GM23338 (cell line): ENCODE measurements around the gene TOR3A. TPM values are rescaled to one million over a fixed set of nuclear protein-coding genes. Genes with fewer than 3 reads are reported as not detected.

Experiments
- ATAC-seq: fragments of 200-7000 bp; cut with Tn5 transposase; 3 replicates; pipeline ENCODE4 v1.9.1; 2020
- DNase-seq: peaks from one replicate; pipeline ENCODE4 v3.0.0-alpha.2; 2015; ENCODE audit warnings: low spot score
- H2AFZ ChIP-seq: fragments of 200-600 bp; sonication (generic); 2 replicates; pipeline ENCODE4 v1.8.0; 2016; ENCODE audit warnings: antibody characterized with exemption, mild to moderate bottlenecking, moderate library complexity
- H3F3A ChIP-seq: fragments of 200-600 bp; sonication (generic); replicated peaks from 2 replicates; pipeline ENCODE4 v1.8.0; 2017; ENCODE audit warnings: antibody characterized with exemption, mixed run types, low read depth
- H3K27ac ChIP-seq: fragments of 200-600 bp; sonication (generic); 2 replicates; pipeline ENCODE4 v1.6.1; 2016; ENCODE audit warnings: low read depth
- H3K27me3 ChIP-seq: fragments of 200-600 bp; sonication (generic); 2 replicates; pipeline ENCODE4 v1.8.0; 2016; ENCODE audit warnings: mild to moderate bottlenecking, mixed run types, moderate library complexity; ENCODE audit not compliant: insufficient read depth
- H3K36me3 ChIP-seq: fragments of 200-600 bp; sonication (generic); 2 replicates; pipeline ENCODE4 v1.8.0; 2016; ENCODE audit warnings: mild to moderate bottlenecking; ENCODE audit not compliant: insufficient read depth
- H3K4me1 ChIP-seq: fragments of 200-600 bp; sonication (generic); 2 replicates; pipeline ENCODE4 v1.8.0; 2016; ENCODE audit warnings: mild to moderate bottlenecking, moderate library complexity; ENCODE audit not compliant: insufficient read depth
- H3K4me2 ChIP-seq: fragments of 200-600 bp; sonication (generic); 2 replicates; pipeline ENCODE4 v1.7.1; 2017; ENCODE audit warnings: mixed run types
- H3K4me3 ChIP-seq: fragments of 200-600 bp; sonication (generic); 2 replicates; pipeline ENCODE4 v1.6.1; 2016; ENCODE audit warnings: mixed run types
- H3K79me2 ChIP-seq: fragments of 200-600 bp; sonication (generic); replicated peaks from 2 replicates; pipeline ENCODE4 v1.8.0; 2017; ENCODE audit warnings: mild to moderate bottlenecking; ENCODE audit not compliant: insufficient read depth
- H3K9me2 ChIP-seq: fragments of 200-600 bp; sonication (generic); 2 replicates; pipeline ENCODE4 v1.8.0; 2017; ENCODE audit not compliant: insufficient read depth
- H4K20me1 ChIP-seq: fragments of 200-600 bp; sonication (generic); replicated peaks from 2 replicates; pipeline ENCODE4 v1.8.0; 2017; ENCODE audit warnings: mild to moderate bottlenecking; ENCODE audit not compliant: insufficient read depth
- H3K27ac Mint-ChIP-seq: 2 replicates; pipeline ENCODE4 v1.8.0; 2020; ENCODE audit warnings: inconsistent platforms, mild to moderate bottlenecking, moderate library complexity, mixed read lengths
- H3K27me3 Mint-ChIP-seq: 3 replicates; pipeline ENCODE4 v1.8.0; 2022; ENCODE audit warnings: low read depth, mild to moderate bottlenecking, moderate library complexity, mixed read lengths, inconsistent platforms; ENCODE audit not compliant: insufficient read depth, poor library complexity
- H3K36me3 Mint-ChIP-seq: 3 replicates; pipeline ENCODE4 v1.8.0; 2021; ENCODE audit warnings: low read depth, mild to moderate bottlenecking, inconsistent platforms, moderate library complexity, mixed read lengths
- H3K4me1 Mint-ChIP-seq: 3 replicates; pipeline ENCODE4 v1.8.0; 2020; ENCODE audit warnings: mild to moderate bottlenecking, inconsistent platforms, mixed read lengths
- H3K4me3 Mint-ChIP-seq: 3 replicates; pipeline ENCODE4 v1.8.0; 2021; ENCODE audit warnings: moderate library complexity, mild to moderate bottlenecking, inconsistent platforms, mixed read lengths
- H3K9me3 Mint-ChIP-seq: 3 replicates; pipeline ENCODE4 v1.8.0; 2020; ENCODE audit warnings: moderate library complexity, mild to moderate bottlenecking, inconsistent platforms, mixed read lengths
- REST ChIP-seq: IDR thresholded peaks from one replicate; pipeline ENCODE4 v1.6.1; 2018; ENCODE audit warnings: antibody characterized with exemption; ENCODE audit not compliant: unreplicated experiment
- ZNF462 ChIP-seq: fragments of 250-450 bp; sonication (Bioruptor Pico); IDR thresholded peaks from 2 replicates; pipeline ENCODE4 v1.5.0; 2020; ENCODE audit warnings: mild to moderate bottlenecking, moderate library complexity
- polyA plus RNA-seq: library from polyadenylated mRNA; unstranded; fragments of >200 nt; fragmentation: Nextera tagmentation; extraction: Ambion mirVana; gene quantifications from 2 replicates; pipeline ENCODE4 v1.2.1, GENCODE V29; 2016
- total RNA-seq: library from RNA; depleted of rRNA; stranded (reverse); fragments of >200 nt; shearing (Covaris generic); gene quantifications from 2 replicates; pipeline ENCODE4 v1.2.3, GENCODE V29; 2014

The TOR3A gene
- total and polyA plus RNA-seq, 2 experiments from 2014 or later = 11.2 to 57.6 TPM

DNA sequence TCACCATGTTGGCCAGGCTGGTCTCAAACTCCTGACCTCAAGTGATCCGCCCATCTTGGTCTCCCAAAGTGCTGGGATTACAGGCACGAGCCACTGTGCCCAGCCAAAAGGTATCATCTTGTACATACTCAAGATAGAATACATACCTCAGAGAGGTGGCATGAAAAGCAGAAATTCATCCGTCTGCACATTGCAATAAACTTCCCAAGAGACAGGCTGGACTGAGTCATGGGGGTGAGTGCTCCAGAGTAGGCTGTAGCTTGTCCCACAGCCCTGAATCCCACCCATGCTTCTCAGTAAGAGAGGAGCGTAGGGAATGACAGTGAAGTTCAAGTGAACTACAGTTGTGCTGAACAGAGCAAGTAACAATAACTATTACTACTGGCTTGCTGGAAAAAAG, 19.7 kb downstream of the TOR3A start:
- Histone ChIP-seq H3K36me3 (no peaks in the 10 kb centered on the region), H3K9me2 (0 out of 2 replicates have a peak, but pooled peaks cover 4% of the 10 kb centered on the region), H2AFZ (no peak overlapping the region), H4K20me1 (no peaks in the 10 kb centered on the region), H3K27ac (no peak overlapping the region), H3K4me3 (no peak overlapping the region), H3K27me3 (no peaks in the 10 kb centered on the region), H3K4me2 (no peak overlapping the region), H3F3A (no peaks in the 10 kb centered on the region), H3K4me1 (peaks cover 8% of the 10 kb centered on the region), H3K79me2 (no peaks in the 10 kb centered on the region)
- TF ChIP-seq ZNF462 (CRISPR knock-in tag) = no peak
- TF ChIP-seq REST = no peak
- peaks cover 20% of the 10 kb centered on the region for H3K4me1 Mint-ChIP-seq
- no peaks in the 10 kb centered on the region for H3K9me3 Mint-ChIP-seq
- H3K27ac Mint-ChIP-seq = no peak overlapping the region
- ATAC-seq (no peak), DNase-seq (no peak)
- H3K4me3 Mint-ChIP-seq = no peak overlapping the region
- H3K36me3 Mint-ChIP-seq = peaks cover 18% of the 10 kb centered on the region
- H3K27me3 Mint-ChIP-seq = no peaks in the 10 kb centered on the region
